CD4-positive, CD25-positive, alpha-beta regulatory T cell (primary cell): ENCODE data around the gene ABTB2. TPM values are rescaled to one million over a fixed set of nuclear protein-coding genes. Genes with fewer than 3 reads are reported as not detected.

ENCODE experiments used
- ATAC-seq, 2 donors: fragments of 150-1000 bp; cut with Tn5 transposase; one replicate each; pipeline ENCODE4 v1.10.0; 2021; ENCODE audit warnings: low read depth in 2 of 2, moderate number of reproducible peaks in 2 of 2, moderate library complexity in 1 of 2
- DNase-seq, 3 donors: peaks; one replicate each; pipeline versions ENCODE4 v3.0.0 to v3.0.0-alpha.2; 2012 to 2022; ENCODE audit warnings: mixed read lengths in 1 of 3
- H3K27ac ChIP-seq: one replicate; pipeline ENCODE4 v1.7.0; 2013; ENCODE audit warnings: mild to moderate bottlenecking, low read length; ENCODE audit not compliant: insufficient read depth, poor library complexity, severe bottlenecking
- H3K27me3 ChIP-seq: one replicate; pipeline ENCODE4 v1.7.0; 2013; ENCODE audit warnings: low read length; ENCODE audit not compliant: control insufficient read depth, insufficient read depth
- H3K36me3 ChIP-seq: one replicate; pipeline ENCODE4 v1.7.0; 2013; ENCODE audit warnings: mild to moderate bottlenecking, low read length, moderate library complexity; ENCODE audit not compliant: control insufficient read depth, insufficient read depth
- H3K4me1 ChIP-seq: 2 replicates; pipeline ENCODE4 v1.7.0; 2013; ENCODE audit warnings: mild to moderate bottlenecking, low read length; ENCODE audit not compliant: insufficient read depth, control insufficient read depth, poor library complexity, severe bottlenecking
- H3K4me3 ChIP-seq: one replicate; pipeline ENCODE4 v1.7.0; 2013; ENCODE audit warnings: low read depth, mild to moderate bottlenecking, low read length, moderate library complexity
- H3K9me3 ChIP-seq, 2 experiments: 1 replicate in 1 of 2; 2 replicates in 1 of 2; pipeline ENCODE4 v1.7.0; 2013; ENCODE audit warnings: low read length in 2 of 2, mild to moderate bottlenecking in 1 of 2, moderate library complexity in 1 of 2; ENCODE audit not compliant: control insufficient read depth in 2 of 2
- H3K27ac Mint-ChIP-seq, 3 donors: one replicate each; pipeline ENCODE4 v1.8.0; 2020 to 2022; ENCODE audit warnings: mild to moderate bottlenecking in 3 of 3, mixed read lengths in 3 of 3, moderate library complexity in 2 of 3
- H3K27me3 Mint-ChIP-seq: one replicate; pipeline ENCODE4 v1.8.0; 2022; ENCODE audit warnings: mild to moderate bottlenecking, mixed read lengths
- H3K36me3 Mint-ChIP-seq: one replicate; pipeline ENCODE4 v1.8.0; 2020; ENCODE audit warnings: mixed read lengths
- H3K4me1 Mint-ChIP-seq, 4 donors: one replicate each; pipeline ENCODE4 v1.8.0; 2020 to 2022; ENCODE audit warnings: mixed read lengths in 4 of 4, mild to moderate bottlenecking in 1 of 4
- H3K4me3 Mint-ChIP-seq, 4 donors: one replicate each; pipeline ENCODE4 v1.8.0; 2020 to 2022; ENCODE audit warnings: mild to moderate bottlenecking in 4 of 4, mixed read lengths in 4 of 4, moderate library complexity in 3 of 4
- H3K9me3 Mint-ChIP-seq, 7 donors: one replicate each; pipeline ENCODE4 v1.8.0; 2020 to 2022; ENCODE audit warnings: mixed read lengths in 7 of 7, mild to moderate bottlenecking in 3 of 7, moderate library complexity in 2 of 7
- polyA plus RNA-seq, 4 donors: library from polyadenylated mRNA; unstranded; fragments of 300-500 nt; fragmentation: Illumina TruSeq; gene quantifications; one replicate each; pipeline ENCODE4 v1.2.3, GENCODE V29; 2021
- total RNA-seq: library from RNA; stranded (reverse); gene quantifications from one replicate; pipeline ENCODE4 v1.2.3, GENCODE V29; 2022

Gene ABTB2
- total and polyA plus RNA-seq, 5 donors from 2014 or later: 0.12 to 0.89 (median 0.13) TPM; not detected in 2

GRCh38 chr11:34139346-34139745, 218.5 kb downstream of the ABTB2 start:
- no peak overlapping the region for H3K4me3 ChIP-seq
- Mint-ChIP-seq H3K27ac (no peak overlapping the region), H3K9me3 (no peaks in the 10 kb centered on the region), H3K27me3 (no peaks in the 10 kb centered on the region), H3K36me3 (peaks cover 62% of the 10 kb centered on the region), H3K4me1 (peaks cover 0 to 7% (median 2%) of the 10 kb centered on the region in 4 donors), H3K4me3 (no peak overlapping the region)
- no peak overlapping the region for H3K27ac ChIP-seq
- H3K4me1 ChIP-seq: no peaks in the 10 kb centered on the region
- H3K9me3 ChIP-seq: no peaks in the 10 kb centered on the region
- no peaks in the 10 kb centered on the region for H3K27me3 ChIP-seq
- no peak for DNase-seq
- ATAC-seq: no peak
- peaks cover 90% of the 10 kb centered on the region for H3K36me3 ChIP-seq

- peak overlapping the region in 1 of 3 donors; percentile 69 for H3K27ac Mint-ChIP-seq
- H3K27ac ChIP-seq: no peak overlapping the region
Measured at GRCh38 chr11:34136420-34136819, 221.4 kb downstream of the ABTB2 start.

GRCh38 chr11:34135439-34135838, 222.4 kb downstream of the ABTB2 start:
- peak overlapping the region in 2 of 3 donors; percentile 39 to 71 for H3K27ac Mint-ChIP-seq
- ATAC-seq: no peak

More at GRCh38 chr11:34136420-34136819, 221.4 kb downstream of the ABTB2 start:
- H3K4me3 Mint-ChIP-seq: no peak overlapping the region
- H3K36me3 ChIP-seq: peaks cover 85% of the 10 kb centered on the region
- ATAC-seq (no peak), DNase-seq (no peak)
- no peaks in the 10 kb centered on the region for H3K4me1 ChIP-seq
- no peaks in the 10 kb centered on the region for H3K27me3 ChIP-seq
- no peak overlapping the region for H3K4me3 ChIP-seq
- H3K27me3 Mint-ChIP-seq: no peaks in the 10 kb centered on the region
- peaks cover 0 to 5% (median 2%) of the 10 kb centered on the region in 4 donors for H3K4me1 Mint-ChIP-seq
- H3K9me3 Mint-ChIP-seq: no peaks in the 10 kb centered on the region
- no peaks in the 10 kb centered on the region for H3K9me3 ChIP-seq
- H3K36me3 Mint-ChIP-seq: peaks cover 62% of the 10 kb centered on the region

GRCh38 chr11:34134765-34135164, 223.0 kb downstream of the ABTB2 start:
- ATAC-seq (no peak), DNase-seq (no peak)
- Histone ChIP-seq H3K36me3 (peaks cover 84% of the 10 kb centered on the region), H3K9me3 (no peaks in the 10 kb centered on the region), H3K4me1 (no peaks in the 10 kb centered on the region), H3K27ac (no peak overlapping the region), H3K27me3 (no peaks in the 10 kb centered on the region), H3K4me3 (no peak overlapping the region)
- H3K4me1 Mint-ChIP-seq: peaks cover 0 to 5% (median 2%) of the 10 kb centered on the region in 4 donors
- no peak overlapping the region for H3K4me3 Mint-ChIP-seq
- no peaks in the 10 kb centered on the region for H3K27me3 Mint-ChIP-seq
- peaks cover 65% of the 10 kb centered on the region for H3K36me3 Mint-ChIP-seq
- H3K27ac Mint-ChIP-seq: peak overlapping the region in 1 of 3 donors; percentile 31
- no peaks in the 10 kb centered on the region for H3K9me3 Mint-ChIP-seq

More at GRCh38 chr11:34135439-34135838, 222.4 kb downstream of the ABTB2 start:
- H3K4me3 ChIP-seq: no peak overlapping the region
- H3K36me3 ChIP-seq: peaks cover 85% of the 10 kb centered on the region
- DNase-seq: no peak
- no peaks in the 10 kb centered on the region for H3K27me3 Mint-ChIP-seq
- H3K4me1 Mint-ChIP-seq: peaks cover 0 to 5% (median 2%) of the 10 kb centered on the region in 4 donors
- no peaks in the 10 kb centered on the region for H3K27me3 ChIP-seq
- peaks cover 59% of the 10 kb centered on the region for H3K36me3 Mint-ChIP-seq
- H3K9me3 Mint-ChIP-seq: no peaks in the 10 kb centered on the region
- H3K4me3 Mint-ChIP-seq: no peak overlapping the region
- H3K9me3 ChIP-seq: no peaks in the 10 kb centered on the region
- H3K4me1 ChIP-seq: no peaks in the 10 kb centered on the region
- no peak overlapping the region for H3K27ac ChIP-seq

- no peaks in the 10 kb centered on the region for H3K27me3 Mint-ChIP-seq
- H3K27ac Mint-ChIP-seq: peak overlapping the region in 1 of 3 donors; percentile 12
- peaks cover 80% of the 10 kb centered on the region for H3K36me3 ChIP-seq
- no peak overlapping the region for H3K4me3 Mint-ChIP-seq
- H3K9me3 ChIP-seq: no peaks in the 10 kb centered on the region
- H3K4me3 ChIP-seq: no peak overlapping the region
- ATAC-seq (no peak), DNase-seq (no peak)
- no peaks in the 10 kb centered on the region for H3K27me3 ChIP-seq
- no peaks in the 10 kb centered on the region for H3K4me1 ChIP-seq
- H3K4me1 Mint-ChIP-seq: peaks cover 0 to 9% (median 0%) of the 10 kb centered on the region in 4 donors
- H3K9me3 Mint-ChIP-seq: no peaks in the 10 kb centered on the region
- peaks cover 61% of the 10 kb centered on the region for H3K36me3 Mint-ChIP-seq
- no peak overlapping the region for H3K27ac ChIP-seq
Measured at GRCh38 chr11:34132261-34132965, 225.4 kb downstream of the ABTB2 start.

- peaks cover 0 to 4% (median 2%) of the 10 kb centered on the region in 4 donors for H3K4me1 Mint-ChIP-seq
- H3K36me3 ChIP-seq: peaks cover 83% of the 10 kb centered on the region
Measured at GRCh38 chr11:34128824-34129223, 229.0 kb downstream of the ABTB2 start.

GRCh38 chr11:34126959-34127848, 230.6 kb downstream of the ABTB2 start:
- DNase-seq (no peak), ATAC-seq (no peak)
- H3K27me3 ChIP-seq: no peaks in the 10 kb centered on the region
- H3K4me1 ChIP-seq: no peaks in the 10 kb centered on the region
- no peak overlapping the region for H3K27ac ChIP-seq
- H3K9me3 Mint-ChIP-seq: no peaks in the 10 kb centered on the region
- peaks cover 84% of the 10 kb centered on the region for H3K36me3 ChIP-seq
- H3K27me3 Mint-ChIP-seq: no peaks in the 10 kb centered on the region
- H3K27ac Mint-ChIP-seq: peak overlapping the region in 1 of 3 donors; percentile 12
- H3K9me3 ChIP-seq: no peaks in the 10 kb centered on the region
- no peak overlapping the region for H3K4me3 ChIP-seq
- peaks cover 69% of the 10 kb centered on the region for H3K36me3 Mint-ChIP-seq
- peaks cover 0 to 4% (median 3%) of the 10 kb centered on the region in 4 donors for H3K4me1 Mint-ChIP-seq
- H3K4me3 Mint-ChIP-seq: no peak overlapping the region

More at GRCh38 chr11:34128824-34129223, 229.0 kb downstream of the ABTB2 start:
- H3K4me1 ChIP-seq: no peaks in the 10 kb centered on the region
- peaks cover 69% of the 10 kb centered on the region for H3K36me3 Mint-ChIP-seq
- no peak for DNase-seq
- no peak overlapping the region for H3K4me3 ChIP-seq
- H3K27ac ChIP-seq: no peak overlapping the region
- H3K27me3 Mint-ChIP-seq: no peaks in the 10 kb centered on the region
- no peaks in the 10 kb centered on the region for H3K9me3 Mint-ChIP-seq
- H3K27ac Mint-ChIP-seq: no peak overlapping the region
- no peak for ATAC-seq
- H3K27me3 ChIP-seq: no peaks in the 10 kb centered on the region
- H3K4me3 Mint-ChIP-seq: no peak overlapping the region
- no peaks in the 10 kb centered on the region for H3K9me3 ChIP-seq
